MM.1S (cell line): ENCODE measurements around the gene NT5C3A.

Experiments used
- DNase-seq: peaks from one replicate; pipeline ENCODE4 v3.0.0-alpha.2; 2015
- H2AFZ ChIP-seq: fragments of 300-600 bp; sonication (generic); 2 replicates; pipeline ENCODE4 v1.6.0; 2016; ENCODE audit warnings: antibody characterized with exemption, low read length
- H3F3A ChIP-seq: fragments of 300-600 bp; sonication (generic); 2 replicates; pipeline ENCODE4 v1.6.1; 2016; ENCODE audit warnings: mild to moderate bottlenecking, antibody characterized with exemption, low read length, moderate library complexity, mixed read lengths; ENCODE audit not compliant: insufficient read depth
- H3K27ac ChIP-seq: fragments of 300-600 bp; sonication (generic); 2 replicates; pipeline ENCODE4 v1.5.1; 2016; ENCODE audit warnings: mild to moderate bottlenecking, low read length
- H3K27me3 ChIP-seq: fragments of 300-600 bp; sonication (generic); replicated peaks from 2 replicates; pipeline ENCODE4 v1.6.0; 2016; ENCODE audit warnings: low read length; ENCODE audit not compliant: insufficient read depth
- H3K36me3 ChIP-seq: fragments of 300-600 bp; sonication (generic); replicated peaks from 2 replicates; pipeline ENCODE4 v1.6.1; 2016; ENCODE audit warnings: mild to moderate bottlenecking, low read length, mixed read lengths; ENCODE audit not compliant: insufficient read depth
- H3K4me1 ChIP-seq: fragments of 300-600 bp; sonication (generic); 2 replicates; pipeline ENCODE4 v1.6.1; 2016; ENCODE audit warnings: low read length, mixed read lengths
- H3K4me2 ChIP-seq: fragments of 300-600 bp; sonication (generic); 2 replicates; pipeline ENCODE4 v1.6.0; 2016; ENCODE audit warnings: low read depth, low read length
- H3K4me3 ChIP-seq: fragments of 300-600 bp; sonication (generic); 2 replicates; pipeline ENCODE4 v1.5.1; 2016; ENCODE audit warnings: low read length, mixed read lengths
- H3K79me2 ChIP-seq: fragments of 300-600 bp; sonication (generic); 2 replicates; pipeline ENCODE4 v1.6.1; 2016; ENCODE audit warnings: mixed run types, low read length, mixed read lengths
- H3K9ac ChIP-seq: fragments of 300-600 bp; sonication (generic); 2 replicates; pipeline ENCODE4 v1.6.1; 2016; ENCODE audit warnings: low read length, mixed read lengths
- H3K9me2 ChIP-seq: fragments of 300-600 bp; sonication (generic); replicated peaks from 2 replicates; pipeline ENCODE4 v1.6.1; 2016; ENCODE audit warnings: mild to moderate bottlenecking, low read length, mixed read lengths; ENCODE audit not compliant: insufficient read depth
- H3K9me3 ChIP-seq: fragments of 300-600 bp; sonication (generic); replicated peaks from 2 replicates; pipeline ENCODE4 v1.6.1; 2016; ENCODE audit warnings: mild to moderate bottlenecking, low read length, mixed read lengths; ENCODE audit not compliant: insufficient read depth
- H4K20me1 ChIP-seq: fragments of 300-600 bp; sonication (generic); 2 replicates; pipeline ENCODE4 v1.6.1; 2016; ENCODE audit warnings: mild to moderate bottlenecking, low read length, moderate library complexity, mixed read lengths; ENCODE audit not compliant: insufficient read depth
- CTCF ChIP-seq: fragments of 300-600 bp; sonication (generic); IDR thresholded peaks from 2 replicates; pipeline ENCODE4 v1.5.1; 2016; ENCODE audit warnings: antibody characterized with exemption, low read length, mixed read lengths
- EZH2 ChIP-seq: fragments of 300-600 bp; sonication (generic); optimal IDR thresholded peaks from 2 replicates; pipeline ENCODE3; 2017; ENCODE audit warnings: low read depth, mild to moderate bottlenecking, antibody characterized with exemption, low read length, mixed read lengths
- EZH2phosphoT487 ChIP-seq: fragments of 300-600 bp; sonication (generic); IDR thresholded peaks from 2 replicates; pipeline ENCODE4 v1.6.1; 2018; ENCODE audit warnings: antibody characterized with exemption, low read length

NT5C3A gene

GRCh38 chr7:33065981-33066380, 3.4 kb upstream of the NT5C3A start:
- H2AFZ ChIP-seq = no peak overlapping the region
- no peak overlapping the region for H3K4me2 ChIP-seq
- no peaks in the 10 kb centered on the region for H3F3A ChIP-seq
- no peaks in the 10 kb centered on the region for H3K9me3 ChIP-seq
- H4K20me1 ChIP-seq = no peaks in the 10 kb centered on the region
- no peak overlapping the region for H3K4me3 ChIP-seq
- TF ChIP-seq CTCF (no peak), EZH2 (no peak)
- peaks cover 15% of the 10 kb centered on the region for H3K79me2 ChIP-seq
- H3K27ac ChIP-seq = no peak overlapping the region
- H3K4me1 ChIP-seq = no peaks in the 10 kb centered on the region
- no peaks in the 10 kb centered on the region for H3K9me2 ChIP-seq
- no peaks in the 10 kb centered on the region for H3K27me3 ChIP-seq
- DNase-seq = no peak
- H3K36me3 ChIP-seq = no peaks in the 10 kb centered on the region
- no peak overlapping the region for H3K9ac ChIP-seq

GRCh38 chr7:33062782-33063443, 337 bp upstream of the NT5C3A start:
- peaks cover 1% of the 10 kb centered on the region; the same call in 1 of the 2 replicates for H3K36me3 ChIP-seq
- H2AFZ ChIP-seq = peak overlapping the region; percentile 93
- no peaks in the 10 kb centered on the region for H3F3A ChIP-seq
- H3K9me2 ChIP-seq = no peaks in the 10 kb centered on the region
- no peak for TF ChIP-seq CTCF
- no peak for TF ChIP-seq EZH2
- no peak for TF ChIP-seq EZH2phosphoT487
- H3K9me3 ChIP-seq = no peaks in the 10 kb centered on the region
- peak overlapping the region; percentile 80 for H3K4me2 ChIP-seq
- H3K27ac ChIP-seq = peak overlapping the region; percentile 73; the same call in 1 of the 2 replicates
- H3K79me2 ChIP-seq = peaks cover 45% of the 10 kb centered on the region
- H3K4me3 ChIP-seq = peak overlapping the region; percentile 85
- peak overlapping the region; percentile 84 for H3K9ac ChIP-seq
- H3K27me3 ChIP-seq = no peaks in the 10 kb centered on the region
- peaks cover under 1% of the 10 kb centered on the region; the same call in 1 of the 2 replicates for H4K20me1 ChIP-seq
- DNase-seq = peak; percentile 95
- H3K4me1 ChIP-seq = no peaks in the 10 kb centered on the region

- Histone ChIP-seq H2AFZ (peak overlapping the region; percentile 93; the same call in 1 of the 2 replicates), H3K4me3 (peak overlapping the region; percentile 85), H3K4me1 (no peaks in the 10 kb centered on the region), H3K27me3 (no peaks in the 10 kb centered on the region), H3K36me3 (peaks cover 4% of the 10 kb centered on the region; the same call in 1 of the 2 replicates), H3K9me2 (no peaks in the 10 kb centered on the region), H3K9me3 (no peaks in the 10 kb centered on the region), H3K79me2 (peaks cover 60% of the 10 kb centered on the region), H3K4me2 (peak overlapping the region; percentile 80), H3K9ac (peak overlapping the region; percentile 84), H4K20me1 (peaks cover 4% of the 10 kb centered on the region; the same call in 1 of the 2 replicates), H3K27ac (no peak overlapping the region), H3F3A (no peaks in the 10 kb centered on the region)
- TF ChIP-seq CTCF (no peak), EZH2 (no peak), EZH2phosphoT487 (no peak)
- DNase-seq = no peak
These were observed 1.2 kb downstream of the NT5C3A start for GRCh38 chr7:33061282-33061937.
